NCI-H2081 (cell line): ENCODE data around the gene EVL.
"Not testable (repeated sequence)": the region's sequence is repeated elsewhere in the genome, so short reads cannot be mapped to it uniquely, and the experiment has no call there.

Source experiments
- DNase-seq, 2 experiments: peaks; one replicate each; lab custom pipeline; 2025; lab: John Stamatoyannopoulos, UW

The EVL gene

GRCh38 chr14:100038065-100038464 lies 27.2 kb upstream of the EVL start:
- no peak for DNase-seq

- DNase-seq, result no peak
These were observed 25.3 kb upstream of the EVL start for GRCh38 chr14:100039903-100040302.

- no peak for DNase-seq
These were observed 24.0 kb upstream of the EVL start for GRCh38 chr14:100041271-100041670.

- DNase-seq, result no peak
These were observed 22.9 kb upstream of the EVL start for GRCh38 chr14:100042286-100042685.

GRCh38 chr14:100045642-100046344 lies 19.4 kb upstream of the EVL start:
- no peak for DNase-seq

- no peak for DNase-seq
These were observed 17.6 kb upstream of the EVL start for GRCh38 chr14:100047600-100047999.

GRCh38 chr14:100048786-100049185 lies 16.4 kb upstream of the EVL start:
- no peak for DNase-seq

- DNase-seq, result no peak
These were observed 16.0 kb upstream of the EVL start for GRCh38 chr14:100049220-100049619.

- no peak for DNase-seq
These were observed 14.1 kb upstream of the EVL start for GRCh38 chr14:100051103-100051502.

GRCh38 chr14:100051543-100051942 lies 13.7 kb upstream of the EVL start:
- DNase-seq, result peak; percentile 57 to 90

- DNase-seq, result no peak
These were observed 12.4 kb upstream of the EVL start for GRCh38 chr14:100052819-100053218.

GRCh38 chr14:100054316-100055075 lies 10.7 kb upstream of the EVL start:
- DNase-seq, result no peak

- DNase-seq, result no peak
These were observed 8.8 kb upstream of the EVL start for GRCh38 chr14:100056431-100056830.

GRCh38 chr14:100056964-100057795 lies 8.0 kb upstream of the EVL start:
- DNase-seq, result no peak

GRCh38 chr14:100058777-100059437 lies 6.3 kb upstream of the EVL start:
- no peak for DNase-seq

GRCh38 chr14:100059438-100059781 lies 5.8 kb upstream of the EVL start:
- no peak for DNase-seq

- no peak for DNase-seq
These were observed 4.5 kb upstream of the EVL start for GRCh38 chr14:100060760-100061159.

- no peak for DNase-seq
These were observed 2.6 kb upstream of the EVL start for GRCh38 chr14:100062590-100062989.

GRCh38 chr14:100063314-100063941 lies 1.8 kb upstream of the EVL start:
- DNase-seq, result no peak

- not testable (repeated sequence) for DNase-seq
These were observed 708 bp upstream of the EVL start for GRCh38 chr14:100064335-100065092.

GRCh38 chr14:100065942-100066574 lies 836 bp downstream of the EVL start:
- DNase-seq, result no peak
